ENCODE data around the gene TRIM7. TPM values are rescaled to one million over a fixed set of nuclear protein-coding genes. Genes with fewer than 3 reads are reported as not detected.

TRIM7 gene
- total and polyA plus RNA-seq, 9 of the 15 experiments (the other 6 are each of a cell fraction or from before 2014, with no cell fraction given), result 2.6 to 14.9 (median 8.9) TPM

- no peak for TF ChIP-seq PKNOX1 (IDR thresholded peaks at IDR 0.05)
- no peak for TF ChIP-seq KAT8 (IDR thresholded peaks at IDR 0.05; ENCODE audit: low read depth)
- TF ChIP-seq ZNF740 (CRISPR knock-in tag; IDR thresholded peaks at IDR 0.05), result no peak
- no peak for TF ChIP-seq ZNF740 (tag; IDR thresholded peaks at IDR 0.05)
- no peak for TF ChIP-seq ZC3H8 (IDR thresholded peaks at IDR 0.05)
- peak; percentile 30 to 91; a peak in 3 of 4 replicates for TF ChIP-seq TBL1XR1 (IDR thresholded peaks at IDR 0.05; ENCODE audit: low read length in 2 of 2)
- no peak; the same call in 1 of the 2 replicates for TF ChIP-seq DPF2 (IDR thresholded peaks at IDR 0.05)
- TF ChIP-seq SAP30 (IDR thresholded peaks at IDR 0.05; ENCODE audit: borderline replicate concordance, insufficient read depth, low read depth, low read length, poor library complexity, severe bottlenecking), result no peak
- no peak for TF ChIP-seq MEF2A (IDR thresholded peaks at IDR 0.05; ENCODE audit: control insufficient read depth, low read depth, low read length)
- no peak for TF ChIP-seq PHB2 (IDR thresholded peaks at IDR 0.05; ENCODE audit: low read depth)
- TF ChIP-seq MNT (conservative IDR thresholded peaks at IDR 0.05), result no peak
- no peak for TF ChIP-seq SETDB1 (IDR thresholded peaks at IDR 0.05; ENCODE audit: low read length)
- 0 out of 2 replicates have a peak, but pooled peaks have one; percentile 44 for TF ChIP-seq CHD2 (IDR thresholded peaks at IDR 0.05; ENCODE audit: low read depth, low read length)
- TF ChIP-seq SMC3 (conservative IDR thresholded peaks at IDR 0.05; ENCODE audit: insufficient read depth, low read depth, low read length), result peak; percentile 5; the same call in 1 of the 2 replicates
- TF ChIP-seq SMARCA5 (IDR thresholded peaks at IDR 0.05), result no peak; the same call in 1 of the 2 replicates
- no peak for TF ChIP-seq XRCC3 (IDR thresholded peaks at IDR 0.05)
- TF ChIP-seq SIN3A (IDR thresholded peaks at IDR 0.05; ENCODE audit: borderline replicate concordance in 2 of 2, control insufficient read depth in 1 of 2, low read depth in 2 of 2, low read length in 2 of 2), result peak in 1 of 2 experiments; percentile 38; a peak in 1 of 4 replicates
- no peak for TF ChIP-seq CCNT2 (IDR thresholded peaks at IDR 0.05; ENCODE audit: borderline replicate concordance, extremely low read depth, insufficient read length, low read depth, low read length)
- TF ChIP-seq SMARCA4 (IDR thresholded peaks at IDR 0.05), result no peak; the same call in 1 of the 2 replicates
- TF ChIP-seq POLR3G (IDR thresholded peaks at IDR 0.05; ENCODE audit: extremely low read depth, insufficient read length, insufficient replicate concordance), result no peak
- no peak for TF ChIP-seq SLC30A9 (CRISPR knock-in tag; IDR thresholded peaks at IDR 0.05)
- TF ChIP-seq MCM5 (IDR thresholded peaks at IDR 0.05; ENCODE audit: low read depth), result no peak
- TF ChIP-seq ZNF699 (CRISPR knock-in tag; IDR thresholded peaks at IDR 0.05; ENCODE audit: insufficient replicate concordance), result no peak
These were observed 17.3 kb downstream of the TRIM7 start (continued) for GRCh38 chr5:181187500-181188213.
